Urinary bladder (tissue), 2 donors: ENCODE data around the gene LCE2A. TPM values are rescaled to one million over a fixed set of nuclear protein-coding genes. Genes with fewer than 3 reads are reported as not detected.

Experiments used
- polyA plus RNA-seq: library from polyadenylated mRNA; stranded (reverse); fragments of 200-250 nt; gene quantifications from one replicate; pipeline ENCODE4 v1.2.3, GENCODE V29; 2013
- total RNA-seq: library from RNA; depleted of rRNA; stranded (reverse); fragments of >200 nt; gene quantifications from one replicate; pipeline ENCODE4 v1.2.3, GENCODE V29; 2014
- donor health status: healthy.

LCE2A gene
- total and polyA plus RNA-seq, 2 donors, result not detected

Other genes starting within 250 kb of the LCE2A start
- not detected for gene LCE5A, start 187.5 kb upstream of the LCE2A start, total RNA-seq
- gene LCE5A, start 187.5 kb upstream of the LCE2A start, polyA plus RNA-seq, result not detected
- gene CRCT1, start 183.9 kb upstream of the LCE2A start, total RNA-seq, result not detected
- gene CRCT1, start 183.9 kb upstream of the LCE2A start, polyA plus RNA-seq, result not detected
- gene LCE3E, start 131.6 kb upstream of the LCE2A start, total RNA-seq, result not detected
- gene LCE3E, start 131.6 kb upstream of the LCE2A start, polyA plus RNA-seq, result not detected
- not detected for gene LCE3D, start 117.8 kb upstream of the LCE2A start, total RNA-seq
- gene LCE3D, start 117.8 kb upstream of the LCE2A start, polyA plus RNA-seq, result not detected
- gene LCE3C, start 98.1 kb upstream of the LCE2A start, total RNA-seq, result not detected
- gene LCE3C, start 98.1 kb upstream of the LCE2A start, polyA plus RNA-seq, result not detected
- not detected for gene LCE3B, start 84.5 kb upstream of the LCE2A start, total RNA-seq
- not detected for gene LCE3B, start 84.5 kb upstream of the LCE2A start, polyA plus RNA-seq
- gene LCE3A, start 75.2 kb upstream of the LCE2A start, total RNA-seq, result not detected
- gene LCE3A, start 75.2 kb upstream of the LCE2A start, polyA plus RNA-seq, result not detected
- gene LCE2D, start 35.0 kb upstream of the LCE2A start, total RNA-seq, result not detected
- not detected for gene LCE2D, start 35.0 kb upstream of the LCE2A start, polyA plus RNA-seq
- gene LCE2C, start 23.1 kb upstream of the LCE2A start, total RNA-seq, result not detected
- not detected for gene LCE2C, start 23.1 kb upstream of the LCE2A start, polyA plus RNA-seq
- not detected for gene LCE2B, start 12.2 kb upstream of the LCE2A start, total RNA-seq
- gene LCE2B, start 12.2 kb upstream of the LCE2A start, polyA plus RNA-seq, result not detected
- gene LCE4A, start 9.8 kb downstream of the LCE2A start, total RNA-seq, result not detected
- not detected for gene LCE4A, start 9.8 kb downstream of the LCE2A start, polyA plus RNA-seq
- gene KPRP, start 59.7 kb downstream of the LCE2A start, total RNA-seq, result not detected
- not detected for gene KPRP, start 59.7 kb downstream of the LCE2A start, polyA plus RNA-seq
- not detected for gene LCE1F, start 76.8 kb downstream of the LCE2A start, total RNA-seq
- gene LCE1F, start 76.8 kb downstream of the LCE2A start, polyA plus RNA-seq, result not detected
- not detected for gene LCE1E, start 87.9 kb downstream of the LCE2A start, total RNA-seq
- gene LCE1E, start 87.9 kb downstream of the LCE2A start, polyA plus RNA-seq, result 0.15 TPM
- gene LCE1D, start 98.4 kb downstream of the LCE2A start, total RNA-seq, result not detected
- gene LCE1D, start 98.4 kb downstream of the LCE2A start, polyA plus RNA-seq, result not detected
- not detected for gene LCE1C, start 108.3 kb downstream of the LCE2A start, total RNA-seq
- gene LCE1C, start 108.3 kb downstream of the LCE2A start, polyA plus RNA-seq, result not detected
- gene LCE1B, start 113.6 kb downstream of the LCE2A start, total RNA-seq, result not detected
- gene LCE1B, start 113.6 kb downstream of the LCE2A start, polyA plus RNA-seq, result not detected
- not detected for gene LCE1A, start 129.1 kb downstream of the LCE2A start, total RNA-seq
- gene LCE1A, start 129.1 kb downstream of the LCE2A start, polyA plus RNA-seq, result not detected
- not detected for gene LCE6A, start 144.5 kb downstream of the LCE2A start, total RNA-seq
- gene LCE6A, start 144.5 kb downstream of the LCE2A start, polyA plus RNA-seq, result not detected
- not detected for gene LCE7A, start 161.7 kb downstream of the LCE2A start, total RNA-seq
- gene LCE7A, start 161.7 kb downstream of the LCE2A start, polyA plus RNA-seq, result not detected
- not detected for gene SMCP, start 180.0 kb downstream of the LCE2A start, total RNA-seq
- not detected for gene SMCP, start 180.0 kb downstream of the LCE2A start, polyA plus RNA-seq
- gene IVL, start 210.2 kb downstream of the LCE2A start, total RNA-seq, result 2.7 TPM
- 9.5 TPM for gene IVL, start 210.2 kb downstream of the LCE2A start, polyA plus RNA-seq
- gene SPRR5, start 248.9 kb downstream of the LCE2A start, total RNA-seq, result not detected
- gene SPRR5, start 248.9 kb downstream of the LCE2A start, polyA plus RNA-seq, result not detected